SU-DHL-6 (cell line): ENCODE results near the gene GPAM.

Experiments used
- H2AFZ ChIP-seq: fragments of 200-600 bp; sonication (generic); 2 replicates; pipeline ENCODE4 v1.6.1; 2014; ENCODE audit warnings: low read depth, mild to moderate bottlenecking, moderate library complexity, mixed read lengths, antibody characterized with exemption, low read length; ENCODE audit not compliant: severe bottlenecking
- H3F3A ChIP-seq: fragments of 200-600 bp; shearing (Covaris generic); 2 replicates; pipeline ENCODE4 v1.6.0; 2016; ENCODE audit warnings: antibody characterized with exemption, mild to moderate bottlenecking; ENCODE audit not compliant: insufficient read depth
- H3K27ac ChIP-seq: fragments of 200-600 bp; sonication (generic); 2 replicates; pipeline ENCODE4 v1.5.1; 2016; ENCODE audit warnings: low read depth, mild to moderate bottlenecking, low read length, moderate library complexity, mixed read lengths
- H3K27me3 ChIP-seq: fragments of 200-600 bp; sonication (generic), shearing (Covaris generic); 2 replicates; pipeline ENCODE4 v1.6.0; 2014; ENCODE audit warnings: mild to moderate bottlenecking, low read length
- H3K36me3 ChIP-seq: fragments of 200-600 bp; sonication (generic); 2 replicates; pipeline ENCODE4 v1.6.1; 2014; ENCODE audit warnings: mild to moderate bottlenecking, low read length, mixed read lengths
- H3K4me2 ChIP-seq: fragments of 300-600, 200-600 bp; shearing (Covaris generic), sonication (generic); 2 replicates; pipeline ENCODE4 v1.6.0; 2014; ENCODE audit warnings: low read length, low read depth, mild to moderate bottlenecking; ENCODE audit not compliant: poor library complexity, severe bottlenecking
- H3K4me3 ChIP-seq: fragments of 200-600 bp; sonication (generic); 2 replicates; pipeline ENCODE4 v1.5.1; 2014; ENCODE audit warnings: antibody characterized with exemption, low read length, mild to moderate bottlenecking, mixed read lengths; ENCODE audit not compliant: insufficient read depth, poor library complexity, severe bottlenecking
- H3K79me2 ChIP-seq: fragments of 200-600 bp; sonication (generic); 2 replicates; pipeline ENCODE4 v1.6.1; 2014; ENCODE audit warnings: mild to moderate bottlenecking, low read length, moderate library complexity; ENCODE audit not compliant: insufficient read depth
- H3K9ac ChIP-seq: fragments of 200-600 bp; sonication (generic); 2 replicates; pipeline ENCODE4 v1.7.0; 2014; ENCODE audit warnings: mild to moderate bottlenecking, low read length
- H3K9me2 ChIP-seq: fragments of 200-600 bp; sonication (generic); replicated peaks from 2 replicates; pipeline ENCODE4 v1.6.1; 2014; ENCODE audit warnings: low read length; ENCODE audit not compliant: insufficient read depth
- H3K9me3 ChIP-seq: fragments of 200-600 bp; sonication (generic); 2 replicates; pipeline ENCODE4 v1.6.1; 2014; ENCODE audit warnings: low read length, mixed read lengths; ENCODE audit not compliant: insufficient read depth
- H4K20me1 ChIP-seq: fragments of 200-600 bp; sonication (generic); 2 replicates; pipeline ENCODE4 v1.6.1; 2014; ENCODE audit warnings: low read depth, mild to moderate bottlenecking, antibody characterized with exemption, low read length, moderate library complexity, mixed read lengths
- EZH2phosphoT487 ChIP-seq: fragments of 200-600 bp; sonication (generic), shearing (Covaris generic); conservative IDR thresholded peaks from 2 replicates; pipeline ENCODE4 v1.6.1; 2018; ENCODE audit warnings: mild to moderate bottlenecking, antibody characterized with exemption, low read length, moderate library complexity, mixed read lengths
- TF ChIP-seq, protein P1 (sequence below): fragments of 200-600 bp; sonication (generic); IDR thresholded peaks from one replicate; pipeline ENCODE4 v1.5.1; 2017; ENCODE audit warnings: antibody characterized with exemption, mild to moderate bottlenecking, low read length, moderate library complexity; ENCODE audit not compliant: insufficient read depth, poor library complexity, severe bottlenecking

Gene GPAM

GRCh38 chr10:112217386-112218035 is 33.9 kb upstream of the GPAM start:
- H3K4me3 ChIP-seq: no peak overlapping the region
- no peak overlapping the region for H3K4me2 ChIP-seq
- H3K36me3 ChIP-seq: no peaks in the 10 kb centered on the region

DNA sequence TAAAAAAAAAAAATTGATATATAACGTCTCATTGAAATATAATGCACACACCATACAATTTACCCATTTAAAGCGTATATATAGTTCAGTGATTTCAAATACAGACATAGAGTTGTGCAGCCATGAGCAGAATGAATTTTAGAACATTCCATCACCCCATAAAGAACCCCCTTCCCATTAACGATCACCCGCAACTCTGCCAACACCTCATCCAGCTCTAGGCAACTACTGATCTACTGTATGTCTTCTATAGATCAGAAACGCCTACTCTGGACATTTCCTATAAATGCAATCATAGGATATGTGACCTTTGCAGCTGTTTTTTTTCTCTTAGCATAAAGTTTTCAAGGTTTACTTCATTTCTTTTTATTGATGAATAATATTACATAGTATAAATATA is 33.4 kb upstream of the GPAM start:
- no peaks in the 10 kb centered on the region for H3K79me2 ChIP-seq
- H3K9ac ChIP-seq: no peak overlapping the region
- peaks cover 5% of the 10 kb centered on the region; the same call in 1 of the 2 replicates for H3K9me3 ChIP-seq
- TF ChIP-seq, protein P1, sequence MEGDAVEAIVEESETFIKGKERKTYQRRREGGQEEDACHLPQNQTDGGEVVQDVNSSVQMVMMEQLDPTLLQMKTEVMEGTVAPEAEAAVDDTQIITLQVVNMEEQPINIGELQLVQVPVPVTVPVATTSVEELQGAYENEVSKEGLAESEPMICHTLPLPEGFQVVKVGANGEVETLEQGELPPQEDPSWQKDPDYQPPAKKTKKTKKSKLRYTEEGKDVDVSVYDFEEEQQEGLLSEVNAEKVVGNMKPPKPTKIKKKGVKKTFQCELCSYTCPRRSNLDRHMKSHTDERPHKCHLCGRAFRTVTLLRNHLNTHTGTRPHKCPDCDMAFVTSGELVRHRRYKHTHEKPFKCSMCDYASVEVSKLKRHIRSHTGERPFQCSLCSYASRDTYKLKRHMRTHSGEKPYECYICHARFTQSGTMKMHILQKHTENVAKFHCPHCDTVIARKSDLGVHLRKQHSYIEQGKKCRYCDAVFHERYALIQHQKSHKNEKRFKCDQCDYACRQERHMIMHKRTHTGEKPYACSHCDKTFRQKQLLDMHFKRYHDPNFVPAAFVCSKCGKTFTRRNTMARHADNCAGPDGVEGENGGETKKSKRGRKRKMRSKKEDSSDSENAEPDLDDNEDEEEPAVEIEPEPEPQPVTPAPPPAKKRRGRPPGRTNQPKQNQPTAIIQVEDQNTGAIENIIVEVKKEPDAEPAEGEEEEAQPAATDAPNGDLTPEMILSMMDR: no peak
- no peak for TF ChIP-seq EZH2phosphoT487
- no peaks in the 10 kb centered on the region for H3K36me3 ChIP-seq
- H4K20me1 ChIP-seq: no peaks in the 10 kb centered on the region
- no peak overlapping the region for H2AFZ ChIP-seq
- no peak overlapping the region for H3K27ac ChIP-seq
- H3K9me2 ChIP-seq: no peaks in the 10 kb centered on the region
- H3K4me2 ChIP-seq: no peak overlapping the region
- H3K27me3 ChIP-seq: 0 out of 2 replicates have a peak, but pooled peaks cover 3% of the 10 kb centered on the region
- H3F3A ChIP-seq: no peaks in the 10 kb centered on the region
- H3K4me3 ChIP-seq: no peak overlapping the region

More at GRCh38 chr10:112217386-112218035, 33.9 kb upstream of the GPAM start:
- no peak overlapping the region for H2AFZ ChIP-seq
- no peaks in the 10 kb centered on the region for H3K79me2 ChIP-seq
- peaks cover 5% of the 10 kb centered on the region; the same call in 1 of the 2 replicates for H3K9me3 ChIP-seq
- H4K20me1 ChIP-seq: no peaks in the 10 kb centered on the region
- H3F3A ChIP-seq: no peaks in the 10 kb centered on the region
- H3K9ac ChIP-seq: no peak overlapping the region
- TF ChIP-seq, protein P1: no peak
- 0 out of 2 replicates have a peak, but pooled peaks cover 3% of the 10 kb centered on the region for H3K27me3 ChIP-seq
- H3K9me2 ChIP-seq: no peaks in the 10 kb centered on the region
- H3K27ac ChIP-seq: no peak overlapping the region

DNA sequence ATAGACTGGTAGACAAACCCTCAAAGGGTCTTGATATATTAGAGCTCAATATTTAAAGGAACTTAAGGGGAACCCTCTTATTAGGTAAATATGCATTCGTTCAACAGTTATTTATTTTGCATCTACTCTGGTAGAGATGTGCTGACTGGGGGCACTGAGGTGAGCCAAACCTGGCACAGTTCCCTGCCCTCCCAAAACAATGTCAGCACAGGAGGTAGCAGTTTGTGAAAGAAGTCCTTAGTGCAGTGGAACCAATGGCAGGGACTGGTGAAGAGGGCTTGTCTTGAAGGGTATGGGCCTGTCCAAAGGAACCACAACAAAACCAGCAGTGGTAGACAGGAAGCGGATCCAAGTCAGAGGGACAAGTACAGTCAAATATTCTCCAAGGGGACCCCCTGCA is 32.6 kb upstream of the GPAM start:
- 0 out of 2 replicates have a peak, but pooled peaks cover 3% of the 10 kb centered on the region for H3K27me3 ChIP-seq
- peaks cover 5% of the 10 kb centered on the region; the same call in 1 of the 2 replicates for H3K9me3 ChIP-seq
- no peaks in the 10 kb centered on the region for H3K36me3 ChIP-seq
- no peaks in the 10 kb centered on the region for H4K20me1 ChIP-seq
- no peaks in the 10 kb centered on the region for H3K9me2 ChIP-seq
- no peak overlapping the region for H2AFZ ChIP-seq
- no peak overlapping the region for H3K4me2 ChIP-seq
- no peaks in the 10 kb centered on the region for H3F3A ChIP-seq
- no peak overlapping the region for H3K27ac ChIP-seq
- no peak overlapping the region for H3K9ac ChIP-seq
- no peaks in the 10 kb centered on the region for H3K79me2 ChIP-seq
- no peak for TF ChIP-seq EZH2phosphoT487
- TF ChIP-seq, protein P1: no peak
- no peak overlapping the region for H3K4me3 ChIP-seq
